Endothelial cell of hepatic sinusoid (primary cell): ENCODE measurements around the gene RHO.
"Not testable (repeated sequence)": the region's sequence is repeated elsewhere in the genome, so short reads cannot be mapped to it uniquely, and the experiment has no call there.

Source experiments
- in situ Hi-C: cut with HindIII; loops from 2 replicates; pipeline ENCODE4 v1.10.0; 2017; ENCODE audit warnings: low sequenced_read_pairs

RHO gene

GRCh38 chr3:129498603-129499488 lies 29.6 kb upstream of the RHO start:
- in situ Hi-C loops = not testable (repeated sequence)

DNA sequence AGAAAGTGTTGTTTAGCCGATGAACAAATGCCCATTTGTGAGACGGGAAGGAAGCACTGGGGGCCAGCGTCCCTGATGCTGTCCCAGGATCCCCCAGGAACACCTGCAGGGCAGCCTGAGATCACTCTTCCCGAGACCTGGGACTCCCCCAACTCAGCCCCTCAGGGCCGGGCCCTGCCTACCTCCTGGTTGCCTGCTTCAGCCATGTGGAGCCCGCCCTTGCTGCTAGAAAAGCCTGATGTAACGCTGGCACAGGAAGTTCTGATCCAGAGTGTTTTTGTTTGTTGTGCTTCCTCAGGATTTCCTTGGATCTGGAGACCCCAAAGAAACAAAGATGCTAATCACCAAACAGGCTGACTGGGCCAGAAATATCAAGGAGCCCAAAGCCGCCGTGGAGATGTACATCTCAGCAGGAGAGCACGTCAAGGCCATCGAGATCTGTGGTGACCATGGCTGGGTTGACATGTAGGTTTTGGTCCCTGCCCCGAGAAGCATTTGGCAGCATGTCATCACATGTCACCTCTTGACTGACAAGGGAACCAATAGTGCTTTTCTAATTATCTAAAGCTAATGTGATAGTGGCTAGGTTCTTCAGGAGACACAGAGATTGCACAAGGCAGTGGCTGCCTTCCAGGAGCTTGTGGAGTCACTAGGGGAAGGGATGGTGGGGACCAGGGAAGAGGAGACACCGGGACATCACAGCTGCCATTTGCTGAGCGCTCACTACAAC lies 28.7 kb upstream of the RHO start:
- in situ Hi-C loops = not testable (repeated sequence)

DNA sequence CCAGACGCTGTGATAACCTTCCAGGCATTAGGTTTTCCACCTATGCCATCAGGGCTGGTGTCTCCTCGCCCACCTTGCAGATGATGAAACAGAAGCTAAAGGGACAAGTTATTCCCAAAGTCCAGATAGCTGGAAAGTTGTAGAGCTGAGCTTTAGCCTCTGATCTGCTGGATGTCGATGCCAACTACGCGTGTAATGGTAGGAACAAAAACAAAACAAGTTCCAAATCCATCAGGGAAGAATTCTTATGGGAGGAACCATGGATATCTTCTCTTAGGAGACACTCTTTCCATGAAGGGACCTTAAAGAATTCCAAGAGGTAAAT lies 28.1 kb upstream of the RHO start:
- in situ Hi-C loops = no loop called here

DNA sequence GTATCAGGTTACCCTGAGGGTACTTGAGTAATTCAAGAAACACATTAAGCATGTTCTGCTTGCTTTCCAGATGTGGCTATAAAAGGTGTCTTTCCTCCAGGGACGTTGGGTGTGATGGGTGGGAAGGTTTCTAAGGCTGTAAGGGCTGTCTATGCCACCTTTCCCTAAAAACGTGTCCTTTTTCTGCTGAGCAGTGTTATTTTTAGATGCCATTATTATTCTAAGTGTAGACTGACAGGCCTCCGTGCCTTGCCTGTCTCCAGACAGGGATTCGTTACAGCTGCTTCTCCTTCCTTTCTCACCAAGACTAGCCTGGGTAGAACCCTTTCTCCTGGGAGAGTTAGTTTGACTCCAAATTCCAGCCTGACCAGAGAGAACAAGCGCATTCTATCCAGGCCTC lies 26.8 kb upstream of the RHO start:
- in situ Hi-C loops = no loop called here

GRCh38 chr3:129502641-129503408 lies 25.6 kb upstream of the RHO start:
- in situ Hi-C loops = no loop called here

- in situ Hi-C loops = no loop called here
Observed at GRCh38 chr3:129503471-129504291, 24.8 kb upstream of the RHO start.

DNA sequence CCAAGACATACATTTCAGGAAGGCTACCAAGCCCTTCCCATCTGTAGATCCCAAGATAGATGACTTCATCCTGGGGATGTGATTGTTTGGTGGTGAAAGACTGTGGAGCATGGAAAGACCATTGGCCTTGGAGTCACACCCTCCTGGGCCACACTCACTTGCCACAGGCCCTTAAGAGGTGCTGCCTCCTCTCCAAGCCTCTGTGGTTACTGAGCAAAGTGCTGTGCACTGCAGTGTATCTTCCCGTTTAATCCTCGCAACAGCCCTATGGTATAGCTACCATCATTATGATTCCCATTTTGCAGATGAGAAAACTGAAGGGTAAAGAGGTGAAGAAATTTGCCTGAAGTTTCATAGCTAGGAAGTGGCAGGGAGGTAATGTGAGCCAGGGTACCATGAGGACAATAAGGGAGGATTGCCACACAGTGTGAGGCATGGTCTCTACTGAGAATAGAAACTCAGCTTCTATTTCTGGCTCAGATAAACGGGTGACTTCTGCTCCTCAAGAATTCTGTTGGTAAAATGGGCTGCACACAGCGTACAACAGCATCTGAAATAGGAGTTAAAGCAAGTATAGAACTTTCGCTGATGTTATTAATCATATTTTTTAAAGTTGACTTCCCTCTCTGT lies 23.9 kb upstream of the RHO start:
- in situ Hi-C loops = no loop called here

DNA sequence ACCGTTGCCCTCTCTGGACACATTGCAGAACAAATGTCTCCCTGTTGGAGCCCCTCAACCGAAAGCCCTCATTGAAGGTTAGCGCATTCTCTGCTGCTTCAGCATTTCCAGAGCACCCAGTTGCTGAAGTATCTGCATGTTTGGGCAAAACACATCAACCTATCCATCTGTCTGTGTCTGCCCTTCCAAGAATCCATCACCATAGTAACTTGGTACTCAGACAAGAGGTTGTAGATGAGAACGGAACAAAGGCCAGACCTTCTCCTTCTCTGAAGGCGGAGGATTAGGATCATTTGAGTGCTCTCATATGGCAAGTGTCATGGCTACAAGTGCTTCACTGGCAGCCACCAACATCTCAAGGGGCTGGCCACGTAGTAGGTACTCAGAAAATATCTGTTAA lies 23.1 kb upstream of the RHO start:
- in situ Hi-C loops = no loop called here

DNA sequence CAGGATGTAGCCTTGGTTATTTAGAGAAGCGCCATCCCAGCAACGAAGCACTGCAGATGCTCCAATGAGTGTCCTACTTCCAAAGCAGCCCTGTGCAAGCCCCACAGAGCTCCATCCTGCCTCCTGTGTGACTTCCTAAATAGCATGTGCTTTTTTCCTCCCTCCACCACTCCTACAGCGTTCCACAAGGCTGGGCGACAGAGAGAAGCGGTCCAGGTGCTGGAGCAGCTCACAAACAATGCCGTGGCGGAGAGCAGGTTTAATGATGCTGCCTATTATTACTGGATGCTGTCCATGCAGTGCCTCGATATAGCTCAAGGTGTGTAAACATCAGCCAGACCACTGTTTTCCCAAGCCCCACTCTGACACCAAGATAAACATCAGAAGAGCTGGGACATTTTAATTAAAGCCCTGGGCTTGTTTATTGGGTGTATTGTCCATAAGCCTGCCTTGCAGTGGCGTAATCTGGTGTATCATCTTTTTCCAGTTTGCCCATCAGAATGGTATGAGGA lies 22.2 kb upstream of the RHO start:
- in situ Hi-C loops = no loop called here

GRCh38 chr3:129507181-129507831 lies 21.1 kb upstream of the RHO start:
- in situ Hi-C loops = no loop called here

- in situ Hi-C loops = no loop called here
Observed at GRCh38 chr3:129512595-129512994, 15.8 kb upstream of the RHO start.

GRCh38 chr3:129513705-129514104 lies 14.7 kb upstream of the RHO start:
- in situ Hi-C loops = no loop called here

GRCh38 chr3:129514110-129514509 lies 14.3 kb upstream of the RHO start:
- in situ Hi-C loops = no loop called here

- in situ Hi-C loops = no loop called here
Observed at GRCh38 chr3:129514563-129514962, 13.9 kb upstream of the RHO start.

DNA sequence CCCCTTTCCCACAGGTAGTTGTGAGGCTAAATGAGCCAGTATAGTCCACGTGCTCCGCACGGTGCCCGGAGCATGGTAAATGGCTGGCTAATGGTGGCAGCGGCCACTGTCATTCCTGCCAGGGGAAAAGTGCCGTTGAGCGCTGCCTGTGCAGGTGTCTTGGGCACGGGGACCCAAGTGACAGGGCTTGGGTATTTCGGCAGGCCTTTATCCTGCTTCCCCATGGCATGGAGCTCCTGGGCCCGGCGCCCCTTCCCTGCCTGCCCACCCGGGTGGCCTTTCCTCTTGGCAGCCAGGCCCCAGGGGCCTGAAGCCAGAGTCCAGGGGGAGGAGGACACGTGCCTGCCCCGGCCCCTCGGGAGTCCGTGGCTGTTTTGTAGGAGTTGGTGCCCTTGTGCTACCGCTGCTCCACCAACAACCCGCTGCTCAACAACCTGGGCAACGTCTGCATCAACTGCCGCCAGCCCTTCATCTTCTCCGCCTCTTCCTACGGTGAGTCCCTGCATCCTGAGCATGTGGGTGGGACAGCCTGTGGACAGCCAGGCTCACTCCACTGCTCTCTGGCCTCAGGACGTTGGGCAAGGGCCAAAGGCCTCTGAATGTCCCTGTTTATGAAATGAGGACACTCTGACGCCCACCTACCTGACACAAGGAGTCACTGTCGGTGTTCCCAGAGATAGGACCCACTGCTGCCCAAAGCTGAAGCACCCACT lies 13.2 kb upstream of the RHO start:
- in situ Hi-C loops = not testable (repeated sequence)

- in situ Hi-C loops = not testable (repeated sequence)
Observed at GRCh38 chr3:129515821-129516432, 12.5 kb upstream of the RHO start.

- in situ Hi-C loops = no loop called here
Observed at GRCh38 chr3:129517516-129517915, 10.9 kb upstream of the RHO start.

GRCh38 chr3:129518038-129518561 lies 10.3 kb upstream of the RHO start:
- in situ Hi-C loops = no loop called here
